CD14-positive monocyte (primary cell): ENCODE data around the gene FOXRED1. TPM values are rescaled to one million over a fixed set of nuclear protein-coding genes. Genes with fewer than 3 reads are reported as not detected.
A peak's percentile ranks its signal among the peaks of the same experiment; 100 is the strongest.

Source experiments
- DNase-seq, 3 donors: peaks; one replicate each; pipeline ENCODE4 v3.0.0-alpha.2; 2011 to 2022
- H2AFZ ChIP-seq: 2 replicates; pipeline ENCODE4 v1.6.0; 2012; ENCODE audit warnings: mild to moderate bottlenecking, low read depth, low read length, inconsistent platforms; ENCODE audit not compliant: insufficient read depth, poor library complexity, severe bottlenecking
- H3K27ac ChIP-seq, 2 donors: 1 replicate in 1 of 2; 2 replicates in 1 of 2; pipeline ENCODE4 v1.5.1; 2012 to 2013; ENCODE audit warnings: low read length in 2 of 2, control low read depth in 1 of 2, inconsistent platforms in 1 of 2, low read depth in 1 of 2, mild to moderate bottlenecking in 1 of 2
- H3K27me3 ChIP-seq, 2 donors: one replicate each; pipeline versions ENCODE4 v1.6.0 to v1.6.1; 2011 to 2013; ENCODE audit warnings: low read length in 2 of 2; ENCODE audit not compliant: control insufficient read depth in 2 of 2, insufficient read depth in 2 of 2
- H3K36me3 ChIP-seq, 2 donors: replicated peaks in 1 of 2; 1 replicate in 1 of 2; 2 replicates in 1 of 2; pipeline versions ENCODE4 v1.5.1 to v1.6.1; 2012 to 2013; ENCODE audit warnings: low read length in 2 of 2, control low read depth in 1 of 2, inconsistent platforms in 1 of 2, mild to moderate bottlenecking in 1 of 2; ENCODE audit not compliant: insufficient read depth in 2 of 2, control insufficient read depth in 1 of 2
- H3K4me1 ChIP-seq, 2 donors: 1 replicate in 1 of 2; 2 replicates in 1 of 2; pipeline versions ENCODE4 v1.5.1 to v1.6.1; 2012 to 2013; ENCODE audit warnings: low read length in 2 of 2, control low read depth in 1 of 2, inconsistent platforms in 1 of 2, mild to moderate bottlenecking in 1 of 2, moderate library complexity in 1 of 2; ENCODE audit not compliant: insufficient read depth in 2 of 2, control insufficient read depth in 1 of 2
- H3K4me2 ChIP-seq: replicated peaks from 2 replicates; pipeline ENCODE3; 2012; ENCODE audit warnings: low read length, moderate library complexity, mild to moderate bottlenecking; ENCODE audit not compliant: poor library complexity, severe bottlenecking; ENCODE audit errors: extremely low read depth
- H3K4me3 ChIP-seq, 3 experiments: fragments of 200-600 bp in 1 of 3; sonication (generic) in 1 of 3; replicated peaks in 1 of 3; 1 replicate in 2 of 3; 2 replicates in 1 of 3; pipeline ENCODE4 v1.5.1; 2011 to 2013; ENCODE audit warnings: low read length in 3 of 3, mild to moderate bottlenecking in 3 of 3, control low read depth in 2 of 3, low read depth in 2 of 3, inconsistent platforms in 1 of 3, moderate library complexity in 1 of 3
- H3K79me2 ChIP-seq: 2 replicates; pipeline ENCODE4 v1.6.0; 2012; ENCODE audit warnings: mild to moderate bottlenecking, control low read depth, inconsistent platforms, low read length, moderate library complexity; ENCODE audit not compliant: insufficient read depth
- H3K9ac ChIP-seq: 2 replicates; pipeline ENCODE4 v1.6.0; 2017; ENCODE audit warnings: low read length, mild to moderate bottlenecking; ENCODE audit not compliant: insufficient read depth, poor library complexity, severe bottlenecking
- H3K9me3 ChIP-seq, 2 donors: replicated peaks in 1 of 2; 1 replicate in 1 of 2; 2 replicates in 1 of 2; pipeline versions ENCODE4 v1.5.1 to v1.6.1; 2012 to 2013; ENCODE audit warnings: low read length in 2 of 2, control low read depth in 1 of 2; ENCODE audit not compliant: control insufficient read depth in 1 of 2, insufficient read depth in 1 of 2
- H4K20me1 ChIP-seq: 2 replicates; pipeline ENCODE4 v1.6.0; 2012; ENCODE audit warnings: mild to moderate bottlenecking, low read length, control low read depth, moderate library complexity; ENCODE audit not compliant: insufficient read depth
- H3K27ac Mint-ChIP-seq, 7 donors: one replicate each; pipeline ENCODE4 v1.8.0; 2020; ENCODE audit warnings: mild to moderate bottlenecking in 7 of 7, mixed read lengths in 7 of 7, moderate library complexity in 6 of 7, inconsistent platforms in 2 of 7
- H3K27me3 Mint-ChIP-seq, 3 donors: one replicate each; pipeline ENCODE4 v1.8.0; 2021 to 2022; ENCODE audit warnings: low read depth in 3 of 3, mild to moderate bottlenecking in 3 of 3, mixed read lengths in 3 of 3, moderate library complexity in 3 of 3, inconsistent platforms in 1 of 3
- H3K36me3 Mint-ChIP-seq, 2 donors: one replicate each; pipeline ENCODE4 v1.8.0; 2020; ENCODE audit warnings: mixed read lengths in 2 of 2, inconsistent platforms in 1 of 2, mild to moderate bottlenecking in 1 of 2
- H3K4me1 Mint-ChIP-seq: one replicate; pipeline ENCODE4 v1.8.0; 2020; ENCODE audit warnings: mild to moderate bottlenecking, mixed read lengths
- H3K4me3 Mint-ChIP-seq, 2 donors: one replicate each; pipeline ENCODE4 v1.8.0; 2020; ENCODE audit warnings: mild to moderate bottlenecking in 2 of 2, mixed read lengths in 2 of 2, moderate library complexity in 1 of 2
- H3K9me3 Mint-ChIP-seq, 7 donors: one replicate each; pipeline ENCODE4 v1.8.0; 2020 to 2022; ENCODE audit warnings: mixed read lengths in 7 of 7, mild to moderate bottlenecking in 6 of 7, moderate library complexity in 6 of 7, inconsistent platforms in 2 of 7
- CTCF ChIP-seq: fragments of 200-600 bp; IDR thresholded peaks from one replicate; pipeline ENCODE4 v1.8.0; 2022; ENCODE audit warnings: antibody characterized with exemption, mild to moderate bottlenecking
- WGBS: methylation state at CpG from one replicate; pipeline ENCODE4 v1.1.5; 2013; ENCODE audit warnings: missing lambda C conversion rate; ENCODE audit not compliant: insufficient coverage; 5-methylcytosine and 5-hydroxymethylcytosine counted together
- intact Hi-C, 2 donors: fragments of 100-400 bp; cut with micrococcal nuclease; formaldehyde crosslinking; loops; one replicate each; pipeline versions ENCODE4 v1.15.0 to v1.15.1; 2023
- polyA plus RNA-seq, 3 donors: library from polyadenylated mRNA; depleted of rRNA in 1 of 3; unstranded in 2 of 3; stranded (reverse) in 1 of 3; fragments of 300-500 nt in 2 of 3; fragments of >200 nt in 1 of 3; fragmentation: Illumina TruSeq in 2 of 3; gene quantifications; 1 replicate in 2 of 3; 2 replicates in 1 of 3; pipeline ENCODE4 v1.2.3, GENCODE V29; 2012 to 2021

FOXRED1 gene
- polyA plus RNA-seq, 3 donors = 15.2 to 18.0 (median 15.4) TPM

GRCh38 chr11:126246636-126247035, 22.3 kb upstream of the FOXRED1 start:
- H3K36me3 Mint-ChIP-seq = peaks cover 69 to 77% of the 10 kb centered on the region in 2 donors

GRCh38 chr11:126253265-126253664, 15.7 kb upstream of the FOXRED1 start:
- peaks cover 67 to 78% of the 10 kb centered on the region in 2 donors for H3K36me3 Mint-ChIP-seq
- no peaks in the 10 kb centered on the region for H3K4me1 Mint-ChIP-seq
- Histone ChIP-seq H3K36me3 (peaks cover 64 to 87% of the 10 kb centered on the region in 2 donors), H3K9me3 (no peaks in the 10 kb centered on the region), H3K79me2 (no peaks in the 10 kb centered on the region), H3K27ac (no peak overlapping the region), H3K4me3 (no peak overlapping the region), H3K4me1 (no peaks in the 10 kb centered on the region), H3K9ac (no peak overlapping the region), H2AFZ (no peak overlapping the region), H3K27me3 (no peaks in the 10 kb centered on the region), H4K20me1 (no peaks in the 10 kb centered on the region), H3K4me2 (no peak overlapping the region)
- H3K27ac Mint-ChIP-seq = no peak overlapping the region
- no peak for TF ChIP-seq CTCF
- no CpG with 5 or more reads among the region's 4 CpGs for WGBS
- DNase-seq = no peak
- H3K4me3 Mint-ChIP-seq = no peak overlapping the region
- peaks cover 0 to 2% (median 0%) of the 10 kb centered on the region in 7 donors for H3K9me3 Mint-ChIP-seq
- no peaks in the 10 kb centered on the region for H3K27me3 Mint-ChIP-seq
- intact Hi-C loops = no loop called here

More at GRCh38 chr11:126246636-126247035, 22.3 kb upstream of the FOXRED1 start:
- no peak overlapping the region for H3K27ac ChIP-seq
- Mint-ChIP-seq H3K27me3 (peaks cover 0 to 2% (median 0%) of the 10 kb centered on the region in 3 donors), H3K4me3 (no peak overlapping the region), H3K4me1 (no peaks in the 10 kb centered on the region), H3K9me3 (no peaks in the 10 kb centered on the region), H3K27ac (peak overlapping the region in 2 of 7 donors; percentile 23 to 46)
- H3K36me3 ChIP-seq = peaks cover 50 to 76% of the 10 kb centered on the region in 2 donors
- no peak overlapping the region for H2AFZ ChIP-seq
- H3K27me3 ChIP-seq = no peaks in the 10 kb centered on the region
- intact Hi-C loops = no loop called here
- H4K20me1 ChIP-seq = no peaks in the 10 kb centered on the region
- no peak for DNase-seq
- H3K4me1 ChIP-seq = no peaks in the 10 kb centered on the region
- WGBS = no CpG with 5 or more reads among the region's 2 CpGs
- no peak overlapping the region for H3K9ac ChIP-seq
- no peak overlapping the region for H3K4me3 ChIP-seq
- no peak for TF ChIP-seq CTCF
- H3K4me2 ChIP-seq = no peak overlapping the region
- H3K79me2 ChIP-seq = no peaks in the 10 kb centered on the region
- no peaks in the 10 kb centered on the region for H3K9me3 ChIP-seq
